HG03045 (cell line): ENCODE data around the gene LPO.

Source experiments
- ATAC-seq: cut with Tn5 transposase; IDR thresholded peaks from one replicate; pipeline ENCODE4 v1.9.1; 2021; ENCODE audit warnings: mild to moderate bottlenecking, moderate library complexity; ENCODE audit not compliant: unreplicated experiment

The LPO gene

GRCh38 chr17:58302919-58303585 lies 64.7 kb downstream of the LPO start:
- no peak for ATAC-seq

- ATAC-seq, result no peak
Observed at GRCh38 chr17:58303971-58304749, 65.8 kb downstream of the LPO start.

- no peak for ATAC-seq
Observed at GRCh38 chr17:58304750-58305486, 66.5 kb downstream of the LPO start.

GRCh38 chr17:58305626-58306025 lies 67.2 kb downstream of the LPO start:
- no peak for ATAC-seq

- ATAC-seq, result no peak
Observed at GRCh38 chr17:58306131-58306951, 68.0 kb downstream of the LPO start.

GRCh38 chr17:58307468-58308172 lies 69.2 kb downstream of the LPO start:
- ATAC-seq, result no peak

GRCh38 chr17:58308173-58308984 lies 70.0 kb downstream of the LPO start:
- no peak for ATAC-seq

- ATAC-seq, result no peak
Observed at GRCh38 chr17:58308985-58309917, 70.9 kb downstream of the LPO start.

GRCh38 chr17:58309918-58310259 lies 71.5 kb downstream of the LPO start:
- ATAC-seq, result no peak

GRCh38 chr17:58310511-58311428 lies 72.4 kb downstream of the LPO start:
- ATAC-seq, result no peak

GRCh38 chr17:58311429-58311894 lies 73.1 kb downstream of the LPO start:
- ATAC-seq, result no peak

- ATAC-seq, result no peak
Observed at GRCh38 chr17:58312021-58312630, 73.7 kb downstream of the LPO start.

- no peak for ATAC-seq
Observed at GRCh38 chr17:58312829-58313228, 74.4 kb downstream of the LPO start.

GRCh38 chr17:58313815-58314705 lies 75.7 kb downstream of the LPO start:
- no peak for ATAC-seq

- ATAC-seq, result no peak
Observed at GRCh38 chr17:58314706-58315015, 76.3 kb downstream of the LPO start.

GRCh38 chr17:58315281-58315711 lies 76.9 kb downstream of the LPO start:
- no peak for ATAC-seq
